ENCODE results near the gene TEDC2.
A peak's percentile ranks its signal among the peaks of the same experiment; 100 is the strongest.
"Not testable (repeated sequence)": the region's sequence is repeated elsewhere in the genome, so short reads cannot be mapped to it uniquely, and the experiment has no call there.

The TEDC2 gene

DNA sequence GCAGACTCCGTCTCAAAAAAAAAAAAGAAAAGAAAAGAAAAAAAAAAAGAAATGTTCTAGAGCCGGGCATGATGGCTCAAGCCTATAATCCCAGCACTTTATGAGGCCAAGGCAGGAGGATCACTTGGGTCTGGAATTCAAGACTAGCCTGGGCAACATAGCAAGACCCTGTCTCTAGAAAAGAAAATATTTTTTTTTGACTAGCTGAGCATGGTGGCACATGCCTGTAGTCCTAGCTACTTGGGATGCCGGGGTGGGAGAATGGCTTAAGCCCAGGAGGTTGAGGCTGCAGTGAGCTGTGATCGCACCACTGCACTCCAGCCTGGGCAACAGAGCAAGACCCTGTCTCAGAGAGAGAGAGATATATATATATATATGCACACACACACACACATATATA is 24.7 kb upstream of the TEDC2 start:
- DNase-seq; in situ Hi-C loops (cut with HindIII; ENCODE audit: low pct_ligation_motif_present, low pct_unique_long_range_greater_than_20kb, low sequenced_read_pairs): not testable (repeated sequence)

DNA sequence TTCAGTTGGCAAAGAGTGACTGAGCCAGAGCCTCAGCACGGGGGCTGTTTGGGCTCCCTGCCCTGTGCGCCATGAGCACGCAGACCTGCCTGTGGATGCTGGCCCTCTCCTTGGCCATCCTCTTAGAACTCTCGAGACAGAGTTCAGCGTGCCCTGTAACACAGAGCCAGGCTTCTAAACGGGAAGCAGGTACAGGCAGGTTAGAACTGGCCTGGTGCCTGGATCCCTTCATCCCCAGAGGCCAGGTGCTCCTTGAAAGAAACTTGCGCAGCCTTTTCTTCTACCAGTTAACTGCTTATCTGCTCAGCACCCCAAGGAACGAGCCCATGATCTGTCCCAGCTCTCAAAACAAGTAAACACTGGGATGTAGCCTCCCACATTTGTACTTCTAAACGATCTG is 23.8 kb upstream of the TEDC2 start:
- in situ Hi-C loops (cut with HindIII; ENCODE audit: low pct_ligation_motif_present, low pct_unique_long_range_greater_than_20kb, low sequenced_read_pairs), result no loop called here
- no peak for DNase-seq

DNA sequence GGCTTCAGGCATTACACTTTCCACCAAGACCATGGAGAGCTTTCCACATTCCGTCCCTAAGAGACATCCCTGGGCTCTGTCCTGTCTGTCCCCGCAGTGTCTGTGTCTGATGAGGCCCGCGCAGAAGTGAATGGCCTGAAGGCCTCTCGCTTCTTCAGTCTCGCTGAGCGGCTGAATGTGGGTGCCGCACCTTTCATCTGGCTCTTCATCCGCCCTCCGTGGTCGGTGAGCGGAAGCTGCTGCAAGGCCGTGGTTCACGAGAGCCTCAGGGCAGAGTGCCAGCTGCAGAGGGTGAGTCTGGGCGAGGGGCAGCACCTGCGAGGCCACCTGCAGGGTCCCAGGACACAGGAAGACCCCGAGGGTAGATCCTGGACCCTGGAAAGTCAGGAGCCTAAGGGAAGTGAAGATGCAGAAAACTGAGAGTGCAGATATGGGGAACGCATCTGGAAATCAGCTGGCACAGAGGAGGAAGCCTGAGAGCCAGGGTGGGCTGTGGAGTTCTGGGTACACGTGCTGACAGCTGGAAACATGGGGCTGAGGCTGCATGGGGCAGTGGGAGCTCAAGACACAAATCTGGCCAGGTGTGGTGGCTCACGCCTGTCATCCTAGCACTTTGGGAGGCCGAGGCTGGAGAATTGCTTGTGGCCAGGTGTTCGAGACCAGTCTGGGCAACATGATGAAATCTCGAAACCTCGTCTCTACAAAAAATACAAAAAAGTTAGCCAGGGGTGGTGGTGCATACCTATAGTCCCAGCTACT is 22.7 kb upstream of the TEDC2 start:
- DNase-seq, result no peak
- in situ Hi-C loops (cut with HindIII; ENCODE audit: low pct_ligation_motif_present, low pct_unique_long_range_greater_than_20kb, low sequenced_read_pairs), result no loop called here

GRCh38 chr16:2438121-2438520 is 21.8 kb upstream of the TEDC2 start:
- DNase-seq, result no peak
- in situ Hi-C loops (cut with HindIII; ENCODE audit: low pct_ligation_motif_present, low pct_unique_long_range_greater_than_20kb, low sequenced_read_pairs), result no loop called here

GRCh38 chr16:2439598-2439997 is 20.3 kb upstream of the TEDC2 start:
- in situ Hi-C loops (cut with HindIII; ENCODE audit: low pct_ligation_motif_present, low pct_unique_long_range_greater_than_20kb, low sequenced_read_pairs), result no loop called here
- no peak for DNase-seq

DNA sequence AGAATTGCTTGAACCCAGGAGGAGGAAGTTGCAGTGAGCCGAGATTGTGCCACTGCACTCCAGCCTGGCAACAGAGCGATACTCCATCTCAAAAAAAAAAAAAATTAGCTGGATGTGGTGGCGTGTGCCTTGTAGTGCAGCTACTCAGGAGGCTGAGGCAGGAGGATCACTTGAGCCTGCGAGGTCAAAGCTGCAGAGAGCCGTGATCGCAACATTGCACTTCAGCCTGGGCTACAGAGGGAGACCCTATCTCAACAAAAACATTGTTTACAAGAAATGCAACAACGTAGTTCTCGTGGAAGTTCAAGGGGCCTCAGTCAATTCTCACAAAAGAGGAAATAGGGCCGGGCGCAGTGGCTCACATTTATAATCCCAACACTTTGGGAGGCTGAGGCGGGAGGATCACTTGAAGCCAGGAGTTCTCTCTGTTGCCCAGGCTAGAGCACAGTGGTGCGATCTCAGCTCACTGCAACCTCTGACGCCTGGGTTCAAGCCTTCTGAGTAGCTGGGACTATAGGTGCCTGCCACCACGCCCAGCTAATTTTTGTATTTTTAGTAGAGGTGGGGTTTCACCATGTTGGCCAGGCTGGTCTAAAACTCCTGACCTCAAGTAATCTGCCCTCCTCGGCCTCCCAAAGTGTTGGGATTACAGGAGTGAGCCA is 18.6 kb upstream of the TEDC2 start:
- in situ Hi-C loops (cut with HindIII; ENCODE audit: low pct_ligation_motif_present, low pct_unique_long_range_greater_than_20kb, low sequenced_read_pairs); DNase-seq: not testable (repeated sequence)

- in situ Hi-C loops (cut with HindIII; ENCODE audit: low pct_ligation_motif_present, low pct_unique_long_range_greater_than_20kb, low sequenced_read_pairs), result no loop called here
- no peak for DNase-seq
Observed at GRCh38 chr16:2443555-2443954, 16.4 kb upstream of the TEDC2 start.

DNA sequence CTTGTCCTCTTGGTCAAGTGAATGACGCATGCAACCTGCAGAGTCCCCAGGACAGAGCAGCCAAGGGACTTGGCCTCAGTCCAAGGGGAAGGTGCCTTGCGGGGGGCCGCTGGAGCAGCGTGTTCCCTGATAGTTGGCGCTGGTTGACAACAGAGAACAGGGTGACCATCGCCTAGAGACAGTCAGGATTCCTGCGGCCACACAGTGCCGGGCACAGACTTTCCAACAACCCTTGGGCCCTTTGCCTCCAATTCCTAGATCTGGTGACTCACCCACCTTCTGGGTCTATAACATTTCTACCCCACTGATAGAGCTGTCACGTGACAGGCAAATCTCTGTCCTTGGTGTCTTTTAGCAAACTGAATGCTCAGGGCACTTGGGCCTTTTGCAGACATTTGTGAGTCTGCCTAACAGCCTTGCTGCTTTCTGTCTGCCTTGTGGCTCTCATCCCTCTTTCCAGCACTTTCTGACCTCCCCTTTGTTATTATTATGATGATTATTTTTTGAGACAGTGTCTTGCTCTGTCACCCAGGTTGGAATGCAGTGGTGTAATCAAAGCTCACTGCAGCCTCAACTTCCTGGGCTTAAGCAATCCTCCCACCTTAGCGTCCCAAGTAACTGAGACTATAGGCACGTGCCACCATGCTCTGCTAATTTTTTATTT is 11.9 kb upstream of the TEDC2 start:
- no peak for DNase-seq
- in situ Hi-C loops (cut with HindIII; ENCODE audit: low pct_ligation_motif_present, low pct_unique_long_range_greater_than_20kb, low sequenced_read_pairs), result no loop called here

DNA sequence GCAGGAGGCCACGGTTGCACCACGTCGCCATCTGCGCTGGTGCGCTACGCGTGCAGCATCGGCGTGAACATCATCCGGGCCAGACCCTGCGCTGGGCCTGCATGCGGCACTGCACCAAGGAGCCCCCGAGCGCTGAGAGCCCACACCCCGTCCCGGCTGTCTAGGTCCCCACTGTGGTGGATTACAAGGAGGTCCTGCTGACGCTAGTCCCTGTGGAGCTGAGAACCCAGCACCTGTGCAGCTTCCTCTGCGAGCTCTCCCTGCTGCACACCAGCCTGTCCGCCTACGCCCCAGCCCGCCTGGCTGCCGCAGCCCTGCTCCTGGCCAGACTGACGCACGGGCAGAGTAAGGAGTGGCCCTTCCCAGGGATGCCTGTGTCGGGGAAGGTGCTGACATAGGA is 10.8 kb upstream of the TEDC2 start:
- no peak for DNase-seq
- in situ Hi-C loops (cut with HindIII; ENCODE audit: low pct_ligation_motif_present, low pct_unique_long_range_greater_than_20kb, low sequenced_read_pairs), result no loop called here

DNA sequence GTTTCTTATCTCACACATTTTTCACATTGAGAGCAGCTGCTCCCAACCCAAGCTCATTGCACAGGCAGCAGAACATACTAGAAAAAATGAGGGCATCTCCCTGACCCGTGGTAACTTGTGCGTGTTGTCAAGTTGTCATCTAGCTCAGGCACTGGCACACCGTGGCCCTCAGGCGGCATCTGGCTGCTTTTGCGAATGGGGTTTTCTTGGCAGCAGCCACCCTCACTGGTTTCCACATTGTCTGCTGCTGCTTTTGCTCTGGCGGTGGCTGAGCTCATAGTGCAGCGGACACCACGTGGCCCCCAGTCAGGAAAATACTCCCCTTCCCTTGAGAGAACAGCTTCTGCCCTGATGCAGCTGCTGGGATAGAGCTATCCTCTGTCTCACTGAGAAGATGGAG is 9.4 kb upstream of the TEDC2 start:
- in situ Hi-C loops (cut with HindIII; ENCODE audit: low pct_ligation_motif_present, low pct_unique_long_range_greater_than_20kb, low sequenced_read_pairs), result loop anchor here (25.0 kb wide), 1 partner anchor 288 kb away; the partner anchor contains the start of gene TRAF7
- no peak for DNase-seq

DNA sequence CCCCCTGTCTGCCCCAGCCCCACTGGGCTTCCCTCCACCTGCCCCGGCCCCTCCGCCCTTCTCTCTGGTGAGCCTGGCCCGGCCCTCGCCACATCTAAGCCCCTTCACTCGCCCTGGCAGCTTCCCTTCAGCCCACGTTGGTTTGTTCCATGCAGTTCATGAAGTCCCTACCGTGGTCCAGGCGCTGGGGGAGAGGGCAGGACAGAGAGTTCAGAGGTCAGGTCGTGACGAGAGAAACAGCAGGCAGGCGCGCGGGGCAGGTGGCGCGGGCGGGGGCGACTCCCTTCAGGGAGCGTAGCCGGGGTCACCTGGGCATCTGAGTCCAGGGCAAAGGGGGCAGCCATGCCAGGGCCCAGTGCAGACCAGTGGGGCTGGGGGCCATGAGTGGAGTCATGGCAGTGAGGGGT is 8.9 kb upstream of the TEDC2 start:
- DNase-seq, result no peak
- in situ Hi-C loops (cut with HindIII; ENCODE audit: low pct_ligation_motif_present, low pct_unique_long_range_greater_than_20kb, low sequenced_read_pairs), result loop anchor here (25.0 kb wide), 1 partner anchor 289 kb away; the partner anchor contains the start of gene TRAF7

- in situ Hi-C loops (cut with HindIII; ENCODE audit: low pct_ligation_motif_present, low pct_unique_long_range_greater_than_20kb, low sequenced_read_pairs), result loop anchor here (25.0 kb wide), 1 partner anchor 290 kb away; the partner anchor contains the start of gene TRAF7
- DNase-seq, result peak; percentile 27
Observed at GRCh38 chr16:2451851-2452320, 8.0 kb upstream of the TEDC2 start.

DNA sequence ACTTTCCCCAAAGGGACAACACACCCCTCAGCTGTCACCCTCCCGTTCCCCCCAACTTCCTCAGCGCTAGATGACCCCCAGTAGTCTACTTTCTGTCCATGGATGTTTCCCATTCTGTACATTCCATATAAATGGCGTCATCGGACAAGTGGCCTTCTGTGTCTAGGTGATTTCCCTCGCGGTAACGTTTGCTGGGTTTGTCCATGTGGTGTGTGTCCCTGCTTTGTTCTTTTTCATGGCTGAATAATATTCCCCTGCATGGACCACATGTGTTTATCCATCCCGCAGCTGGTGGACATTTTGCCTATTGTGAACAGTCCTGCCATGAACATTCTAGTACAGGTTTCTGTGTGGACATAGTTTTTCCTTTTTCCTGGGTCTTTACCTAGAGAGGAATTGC is 7.3 kb upstream of the TEDC2 start:
- DNase-seq, result no peak

DNA sequence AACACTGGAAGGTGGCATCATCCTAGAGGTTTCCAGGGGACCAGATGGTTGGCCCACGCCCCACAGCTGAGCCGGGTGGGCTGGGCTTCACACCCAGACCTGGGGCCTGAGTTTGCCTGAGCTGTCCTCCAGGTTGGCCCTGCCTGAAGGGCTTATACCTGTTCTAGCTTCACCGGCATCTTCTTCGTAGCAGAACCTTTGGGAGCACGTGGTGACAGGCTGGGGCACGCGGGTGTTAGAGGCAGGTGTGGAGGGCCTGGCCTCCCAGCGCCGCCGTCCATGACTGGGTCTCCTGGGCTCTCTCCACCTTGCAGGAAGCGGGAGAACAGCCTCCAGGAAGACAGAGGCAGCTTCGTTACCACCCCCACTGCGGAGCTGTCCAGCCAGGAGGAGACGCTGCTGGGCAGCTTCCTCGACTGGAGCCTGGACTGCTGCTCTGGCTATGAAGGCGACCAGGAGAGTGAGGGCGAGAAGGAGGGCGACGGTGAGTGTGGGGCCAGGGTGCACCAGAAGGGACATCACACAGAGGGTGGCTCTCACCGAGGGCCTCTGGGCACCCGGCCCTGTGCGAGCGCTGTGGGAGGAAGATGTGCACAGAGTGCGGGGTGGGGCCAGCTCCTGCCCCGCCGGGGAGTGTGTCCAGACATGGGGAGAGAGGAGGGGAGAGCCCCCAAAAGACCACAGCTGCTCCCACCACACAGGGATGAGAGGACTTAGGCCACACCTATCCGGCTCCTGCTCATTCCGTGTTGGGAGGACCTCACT is 4.6 kb upstream of the TEDC2 start:
- DNase-seq, result no peak
- in situ Hi-C loops (cut with HindIII; ENCODE audit: low pct_ligation_motif_present, low pct_unique_long_range_greater_than_20kb, low sequenced_read_pairs), result loop anchor here (25.0 kb wide), 1 partner anchor 293 kb away; the partner anchor contains the start of gene TRAF7

More for the DNA sequence above, 7.3 kb upstream of the TEDC2 start:
- in situ Hi-C loops (cut with HindIII; ENCODE audit: low pct_ligation_motif_present, low pct_unique_long_range_greater_than_20kb, low sequenced_read_pairs), result loop anchor here (25.0 kb wide), 1 partner anchor 290 kb away; the partner anchor contains the start of gene TRAF7

DNA sequence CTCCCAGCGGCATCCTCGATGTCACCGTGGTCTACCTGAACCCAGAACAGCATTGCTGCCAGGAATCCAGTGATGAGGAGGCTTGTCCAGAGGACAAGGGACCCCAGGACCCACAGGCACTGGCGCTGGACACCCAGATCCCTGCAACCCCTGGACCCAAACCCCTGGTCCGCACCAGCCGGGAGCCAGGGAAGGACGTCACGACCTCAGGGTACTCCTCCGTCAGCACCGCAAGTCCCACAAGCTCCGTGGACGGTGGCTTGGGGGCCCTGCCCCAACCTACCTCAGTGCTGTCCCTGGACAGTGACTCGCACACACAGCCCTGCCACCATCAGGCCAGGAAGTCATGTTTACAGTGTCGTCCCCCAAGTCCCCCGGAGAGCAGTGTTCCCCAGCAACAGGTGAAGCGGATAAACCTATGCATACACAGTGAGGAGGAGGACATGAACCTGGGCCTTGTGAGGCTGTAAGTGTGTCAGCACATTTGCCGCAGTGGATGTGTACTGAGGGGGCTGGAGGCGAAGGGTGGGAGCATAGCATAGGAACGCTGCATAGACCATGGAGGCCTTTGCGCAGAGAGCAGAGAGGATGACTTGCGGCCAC is 3.3 kb upstream of the TEDC2 start:
- in situ Hi-C loops (cut with HindIII; ENCODE audit: low pct_ligation_motif_present, low pct_unique_long_range_greater_than_20kb, low sequenced_read_pairs), result loop anchor here (25.0 kb wide), 1 partner anchor 294 kb away; the partner anchor contains the start of gene TRAF7

DNA sequence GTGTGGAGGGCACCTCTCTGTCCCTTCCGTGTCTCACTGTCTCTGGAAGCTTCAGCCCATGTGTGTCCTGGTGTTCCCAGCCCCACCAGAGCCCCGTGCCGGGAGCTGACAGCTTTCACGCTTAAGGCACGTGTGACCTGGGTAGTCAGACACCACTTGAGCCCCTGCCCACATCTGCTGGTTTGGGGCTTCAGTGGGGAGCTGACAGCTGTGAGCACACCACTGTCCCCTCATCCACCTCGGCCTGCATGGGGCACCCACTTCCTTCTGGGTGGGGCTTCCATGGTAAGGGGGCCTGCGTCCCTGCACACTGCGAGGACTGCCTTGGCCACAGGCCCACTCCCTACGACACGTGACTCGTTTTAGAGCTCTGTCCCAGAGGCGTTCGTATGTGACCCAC is 2.6 kb upstream of the TEDC2 start:
- no peak for DNase-seq
- in situ Hi-C loops (cut with HindIII; ENCODE audit: low pct_ligation_motif_present, low pct_unique_long_range_greater_than_20kb, low sequenced_read_pairs), result loop anchor here (25.0 kb wide), 1 partner anchor 295 kb away; the partner anchor contains the start of gene TRAF7

More for the DNA sequence above, 3.3 kb upstream of the TEDC2 start:
- DNase-seq, result no peak

- in situ Hi-C loops (cut with HindIII; ENCODE audit: low pct_ligation_motif_present, low pct_unique_long_range_greater_than_20kb, low sequenced_read_pairs), result loop anchor here (25.0 kb wide), 1 partner anchor 296 kb away; the partner anchor contains the start of gene TRAF7
- no peak for DNase-seq
Observed at GRCh38 chr16:2457946-2458345, 2.0 kb upstream of the TEDC2 start.

Measured in ACHN (cell line).